ENCODE measurements around the gene AK6. TPM values are rescaled to one million over a fixed set of nuclear protein-coding genes. Genes with fewer than 3 reads are reported as not detected.

The AK6 gene
- total and polyA plus RNA-seq, 9 of the 15 experiments (the other 6 are each of a cell fraction or from before 2014, with no cell fraction given) = 84.6 to 669 (median 143) TPM

DNA sequence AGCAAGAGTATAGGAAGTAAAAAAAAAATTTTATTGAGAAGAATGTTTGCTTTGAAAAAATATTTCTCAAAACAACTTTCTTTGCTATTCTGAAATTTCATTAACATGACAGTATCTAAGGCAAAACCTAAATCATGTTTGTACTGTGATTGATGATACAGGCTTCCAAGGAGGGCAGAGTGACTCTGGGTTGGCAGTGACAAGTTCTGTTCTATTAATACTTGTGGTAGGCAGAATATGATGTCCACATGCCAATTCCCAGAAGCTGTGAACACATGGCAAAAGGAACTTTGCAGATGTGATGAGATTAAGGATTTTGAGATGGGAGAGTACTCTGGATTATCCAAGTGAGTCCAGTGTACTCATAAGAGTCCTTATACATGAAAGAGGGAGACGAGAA is 53.3 kb downstream of the AK6 start (continued):
- TF ChIP-seq CBX8 (IDR thresholded peaks at IDR 0.05; ENCODE audit: borderline replicate concordance, extremely low read depth, low read depth, low read length, poor library complexity, severe bottlenecking) (no peak), KAT2B (IDR thresholded peaks at IDR 0.05; ENCODE audit: low read depth, low read length) (no peak), ZNF780A (CRISPR knock-in tag; IDR thresholded peaks at IDR 0.05) (no peak)

DNA sequence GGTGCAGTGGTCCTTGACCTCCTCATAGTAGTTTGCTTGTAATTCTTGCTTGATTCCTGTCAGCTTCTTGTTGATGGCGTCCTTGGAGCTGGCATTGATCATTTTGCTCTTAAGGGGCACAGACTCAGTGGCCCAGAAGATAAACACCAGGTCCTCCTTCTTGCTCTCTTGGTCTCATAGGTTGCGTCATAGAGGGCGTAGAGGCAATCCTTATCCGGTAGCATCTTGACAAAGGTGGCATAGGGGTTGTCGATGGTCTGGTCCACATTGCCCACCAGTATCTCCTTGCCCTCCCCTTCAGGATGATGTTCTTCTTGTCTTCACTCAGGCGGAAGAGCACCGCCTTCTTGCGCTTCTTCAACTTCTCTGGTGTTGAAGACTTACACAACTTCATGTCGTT is 55.9 kb downstream of the AK6 start:
- no peak for FAIRE-seq
- CTCF ChIA-PET (ENCODE audit: low intra/inter-chr PET ratio) = no interaction called here

More for the DNA sequence above, 55.9 kb downstream of the AK6 start:
- 79% methylated on average over 9 of the region's 9 CpGs for WGBS (ENCODE audit: insufficient coverage, low coverage, missing lambda C conversion rate)
- H3K27ac ChIP-seq (ENCODE audit: extremely low read depth, low read depth, low read length) = no peak overlapping the region
- TF ChIP-seq CEBPB (tag; IDR thresholded peaks at IDR 0.05) = peak; percentile 65
- TF ChIP-seq SMARCA5 (IDR thresholded peaks at IDR 0.05) = no peak
- no TSS peak for BruUV-seq (replicated peaks)
- peaks cover 17% of the 10 kb centered on the region; the same call in 1 of the 3 replicates for H3K36me3 ChIP-seq (ENCODE audit: control insufficient read depth, insufficient read depth, low read length)
- POLR2A ChIA-PET = no interaction called here
- no peak for DNase-seq (ENCODE audit: extremely low read depth in 1 of 4, low spot score in 3 of 4)
- H3K9me1 ChIP-seq (ENCODE audit: control insufficient read depth, insufficient read depth, low read length) = no peaks in the 10 kb centered on the region
- H3K9ac ChIP-seq (ENCODE audit: insufficient read depth in 1 of 2, low read depth in 2 of 2, low read length in 2 of 2) = no peak overlapping the region; a peak in 1 of 4 replicates
- H3K9me3 ChIP-seq (replicated peaks; ENCODE audit: control insufficient read depth, insufficient read depth, low read depth, low read length) = peaks cover 6% of the 10 kb centered on the region; the same call in 1 of the 2 replicates
- no peak overlapping the region for H2AFZ ChIP-seq (ENCODE audit: low read depth, low read length)
- intact Hi-C loops (cut with micrococcal nuclease) (no loop called here), in situ Hi-C loops (cut with MboI) (no loop called here)
- no peaks in the 10 kb centered on the region for H3K79me2 ChIP-seq (ENCODE audit: control insufficient read depth, insufficient read depth, low read length)
- ATAC-seq = no peak
- H4K20me1 ChIP-seq (replicated peaks; ENCODE audit: control insufficient read depth, insufficient read depth, low read length) = no peaks in the 10 kb centered on the region
- H3K4me3 ChIP-seq = no peak overlapping the region
- no peak overlapping the region for H3K4me2 ChIP-seq (ENCODE audit: insufficient read depth, low read length)
- peaks cover 9 to 13% of the 10 kb centered on the region in 2 experiments; a peak in 3 of 5 replicates for H3K4me1 ChIP-seq (replicated peaks in 1 of 2; ENCODE audit: control insufficient read depth in 2 of 2, insufficient read depth in 2 of 2, low read length in 2 of 2)
- H3K27me3 ChIP-seq (ENCODE audit: control insufficient read depth in 2 of 2, insufficient read depth in 2 of 2, low read length in 2 of 2) = no peaks in the 10 kb centered on the region

Measured in K562 (cell line).